ENCODE data around the gene MRPS22.
"Not testable (repeated sequence)": the region's sequence is repeated elsewhere in the genome, so short reads cannot be mapped to it uniquely, and the experiment has no call there.

Gene MRPS22

GRCh38 chr3:139394116-139394515 lies 50.3 kb downstream of the MRPS22 start:
- DNase-seq (ENCODE audit: insufficient read length, low spot score) (no peak), FAIRE-seq (no peak)
- no peak for TF ChIP-seq CTCF (IDR thresholded peaks at IDR 0.05; ENCODE audit: insufficient read depth, missing control alignments)

- FAIRE-seq (no peak), DNase-seq (ENCODE audit: insufficient read length, low spot score) (no peak)
Measured at GRCh38 chr3:139396707-139397106, 52.9 kb downstream of the MRPS22 start.

GRCh38 chr3:139401155-139401554 lies 57.3 kb downstream of the MRPS22 start:
- not testable (repeated sequence) for FAIRE-seq; DNase-seq (ENCODE audit: insufficient read length, low spot score)

More at GRCh38 chr3:139396707-139397106, 52.9 kb downstream of the MRPS22 start:
- no peak for TF ChIP-seq CTCF (IDR thresholded peaks at IDR 0.05; ENCODE audit: insufficient read depth, missing control alignments)

Data from D721Med (cell line).